ENCODE data around the gene ACAD11. TPM values are rescaled to one million over a fixed set of nuclear protein-coding genes. Genes with fewer than 3 reads are reported as not detected.

The ACAD11 gene
- total RNA-seq, 1 experiment from 2014 or later = 15.6 TPM

- H3K56ac ChIP-seq (ENCODE audit: insufficient read length, low read depth, low read length) = no peak overlapping the region
- no peak overlapping the region for H3K4me2 ChIP-seq (ENCODE audit: insufficient read depth, insufficient read length, low read length)
- Mint-ChIP-seq H3K9me3 (no peaks in the 10 kb centered on the region), H3K27me3 (ENCODE audit: low read depth) (no peaks in the 10 kb centered on the region), H3K4me3 (no peak overlapping the region), H3K36me3 (ENCODE audit: insufficient read depth in 1 of 3, low read depth in 3 of 3) (peaks cover 3 to 27% (median 21%) of the 10 kb centered on the region in 3 experiments; a peak in 5 of 7 replicates), H3K4me1 (peaks cover 5 to 8% of the 10 kb centered on the region in 2 experiments), H3K27ac (no peak overlapping the region)
- H3K18ac ChIP-seq (ENCODE audit: insufficient read length, low read depth, low read length) = no peak overlapping the region
- H3K14ac ChIP-seq (ENCODE audit: insufficient read depth, low read length) = no peak overlapping the region
- H2AFZ ChIP-seq (ENCODE audit: low read length) = no peak overlapping the region
- no peaks in the 10 kb centered on the region for H3K4me1 ChIP-seq (ENCODE audit: insufficient read depth, low read length)
- H3K79me2 ChIP-seq (ENCODE audit: insufficient read depth, low read length) = no peaks in the 10 kb centered on the region
- H4K8ac ChIP-seq (replicated peaks; ENCODE audit: insufficient read length, low read depth, low read length) = no peak overlapping the region
- no peak overlapping the region for H4K91ac ChIP-seq (ENCODE audit: insufficient read length, low read depth, low read length)
- H3K4ac ChIP-seq (ENCODE audit: low read depth, low read length) = no peak overlapping the region
- no CpG with 5 or more reads among the region's 1 CpG for WGBS (ENCODE audit: extremely low coverage, insufficient read length, low lambda C conversion rate)
- no peak for DNase-seq
- no peak overlapping the region for H2BK5ac ChIP-seq (ENCODE audit: insufficient read length, low read length)
- no peaks in the 10 kb centered on the region for H4K20me1 ChIP-seq (ENCODE audit: control insufficient read depth, insufficient read depth, insufficient read length)
- H4K5ac ChIP-seq (ENCODE audit: insufficient read length, low read depth, low read length) = no peak overlapping the region
- H2BK12ac ChIP-seq (ENCODE audit: insufficient read length, low read depth, low read length) = no peak overlapping the region
- no peak overlapping the region for H2AK5ac ChIP-seq (ENCODE audit: insufficient read length, low read length)
- no peak overlapping the region for H3K23ac ChIP-seq (ENCODE audit: insufficient read length, low read depth, low read length)
- no peaks in the 10 kb centered on the region for H3K27me3 ChIP-seq (ENCODE audit: insufficient read depth, low read length)
- H3K27ac ChIP-seq (ENCODE audit: insufficient read length, low read depth, low read length) = no peak overlapping the region
- H2BK15ac ChIP-seq (ENCODE audit: low read depth, low read length) = no peak overlapping the region
- H3K9ac ChIP-seq (ENCODE audit: extremely low read depth, insufficient read length, low read length) = no peak overlapping the region
- TF ChIP-seq CTCF (conservative IDR thresholded peaks at IDR 0.05) = no peak
- H2BK20ac ChIP-seq (ENCODE audit: low read depth, low read length, poor library complexity, severe bottlenecking) = no peak overlapping the region
- no peaks in the 10 kb centered on the region for H3K79me1 ChIP-seq (ENCODE audit: insufficient read depth, low read depth, low read length, poor library complexity, severe bottlenecking)
- H3T11ph ChIP-seq (ENCODE audit: low read length) = no peak overlapping the region
- H3K9me3 ChIP-seq (ENCODE audit: control insufficient read depth, low read depth, low read length) = no peaks in the 10 kb centered on the region
- H2BK120ac ChIP-seq (ENCODE audit: low read depth, low read length, poor library complexity, severe bottlenecking) = no peak overlapping the region
- H3K23me2 ChIP-seq (ENCODE audit: insufficient read length, low read depth, low read length, poor library complexity, severe bottlenecking) = no peaks in the 10 kb centered on the region
Measured at GRCh38 chr3:132537297-132537696, 122.3 kb downstream of the ACAD11 start.
